GM12878 (cell line): ENCODE measurements around the gene CYTH3. TPM values are rescaled to one million over a fixed set of nuclear protein-coding genes. Genes with fewer than 3 reads are reported as not detected.

Source experiments
- ATAC-seq: fragments of 200-7000 bp; cut with Tn5 transposase; 3 replicates; pipeline ENCODE4 v1.9.1; 2020; ENCODE audit warnings: mild to moderate bottlenecking, moderate library complexity
- BruUV-seq: library from RNA; stranded (reverse); fragments of 400-500 nt; replicated peaks from 2 replicates; lab custom pipeline; 2021; lab: Mats Ljungman, UMichigan
- CTCF ChIA-PET: fragments of 300-600 bp; sonication (Branson Sonifier 250); formaldehyde crosslinking; extraction: SDS; loops from one replicate; lab custom pipeline; 2021; ENCODE audit warnings: inconsistent platforms; lab: Yijun Ruan, JAX
- POLR2A ChIA-PET: fragments of 350-600 bp; formaldehyde crosslinking; extraction: SDS; loops from one replicate; lab custom pipeline; 2021; ENCODE audit warnings: inconsistent platforms; lab: Charles Lee
- RAD21 ChIA-PET: fragments of 300-600 bp; sonication (Branson Sonifier 250); formaldehyde crosslinking; loops from one replicate; lab custom pipeline; 2023; ENCODE audit warnings: antibody characterized with exemption; ENCODE audit not compliant: unreplicated experiment; lab: Charles Lee
- SMC1A ChIA-PET: fragments of 300-600 bp; sonication (Branson Sonifier 250); formaldehyde crosslinking; loops from one replicate; lab custom pipeline; 2023; ENCODE audit not compliant: unreplicated experiment, uncharacterized antibody; lab: Charles Lee
- DNase-seq: peaks from one replicate; pipeline ENCODE4 v3.0.0-alpha.2; 2011; ENCODE audit warnings: low read depth, low spot score
- FAIRE-seq: peaks from 3 replicates; lab custom pipeline; 2011; peaks lifted over from hg19 to GRCh38; lab: Jason Lieb, UNC
- H2AFZ ChIP-seq: 2 replicates; pipeline ENCODE4 v1.6.0; 2011; ENCODE audit warnings: low read depth, low read length, control low read depth; ENCODE audit not compliant: control insufficient read depth
- H3K27ac ChIP-seq: 2 replicates; pipeline ENCODE4 v1.5.1; 2011; ENCODE audit warnings: control low read depth; ENCODE audit not compliant: control insufficient read depth, insufficient read depth
- H3K27me3 ChIP-seq, 2 experiments: replicated peaks in 1 of 2; 2 replicates each; pipeline versions ENCODE4 v1.6.0 to v1.6.1; 2011; ENCODE audit warnings: low read length in 1 of 2; ENCODE audit not compliant: control insufficient read depth in 2 of 2, insufficient read depth in 2 of 2
- H3K36me3 ChIP-seq, 2 experiments: 2 replicates each; pipeline ENCODE4 v1.5.1; 2011; ENCODE audit warnings: low read length in 1 of 2; ENCODE audit not compliant: control insufficient read depth in 2 of 2, insufficient read depth in 2 of 2
- H3K4me1 ChIP-seq: 2 replicates; pipeline ENCODE4 v1.6.1; 2011; ENCODE audit warnings: mild to moderate bottlenecking, low read length, moderate library complexity, mixed read lengths; ENCODE audit not compliant: control insufficient read depth, insufficient read depth
- H3K4me2 ChIP-seq: 2 replicates; pipeline ENCODE4 v1.6.0; 2011; ENCODE audit warnings: control low read depth; ENCODE audit not compliant: control insufficient read depth, insufficient read depth
- H3K4me3 ChIP-seq: fragments of 200-600 bp; sonication (generic); 2 replicates; pipeline ENCODE4 v1.5.1; 2016
- H3K79me2 ChIP-seq: 2 replicates; pipeline ENCODE4 v1.6.0; 2011; ENCODE audit warnings: low read length; ENCODE audit not compliant: control insufficient read depth, insufficient read depth
- H3K9ac ChIP-seq: 2 replicates; pipeline ENCODE4 v1.8.0; 2011; ENCODE audit warnings: low read length, control low read depth, mixed read lengths; ENCODE audit not compliant: control insufficient read depth, insufficient read depth
- H3K9me3 ChIP-seq: replicated peaks from 3 replicates; pipeline ENCODE4 v1.5.1; 2011; ENCODE audit warnings: mild to moderate bottlenecking, low read length; ENCODE audit not compliant: control insufficient read depth, insufficient read depth
- H4K20me1 ChIP-seq: 2 replicates; pipeline ENCODE4 v1.6.0; 2011; ENCODE audit not compliant: control insufficient read depth, insufficient read depth
- POLR2A ChIP-seq: IDR thresholded peaks from 2 replicates; pipeline ENCODE4 v1.6.1; 2011; ENCODE audit warnings: low read depth, mild to moderate bottlenecking, low read length
- SMAD1 ChIP-seq: fragments of 450-650 bp; IDR thresholded peaks from 2 replicates; pipeline ENCODE4 v1.6.1; 2018; ENCODE audit warnings: mild to moderate bottlenecking, low read depth; ENCODE audit not compliant: partially characterized antibody
- SP1 ChIP-seq: IDR thresholded peaks from one replicate; pipeline ENCODE4 v1.6.1; 2011; ENCODE audit warnings: low read depth, low read length
- SPI1 ChIP-seq: IDR thresholded peaks from 2 replicates; pipeline ENCODE4 v1.6.1; 2011; ENCODE audit warnings: low read depth, mild to moderate bottlenecking, low read length, moderate library complexity, borderline replicate concordance; ENCODE audit not compliant: insufficient read depth
- SRF ChIP-seq, 2 experiments: IDR thresholded peaks; 2 replicates each; pipeline ENCODE4 v1.6.1; 2011; ENCODE audit warnings: low read depth in 2 of 2, low read length in 2 of 2, mild to moderate bottlenecking in 1 of 2, moderate library complexity in 1 of 2
- ZNF207 ChIP-seq: fragments of 450-650 bp; IDR thresholded peaks from 2 replicates; pipeline ENCODE4 v1.6.1; 2014; ENCODE audit warnings: antibody characterized with exemption, mild to moderate bottlenecking, borderline replicate concordance
- ZNF217 ChIP-seq: fragments of 450-650 bp; IDR thresholded peaks from 2 replicates; pipeline ENCODE4 v1.6.1; 2017; ENCODE audit warnings: antibody characterized with exemption, mild to moderate bottlenecking
- WGBS: methylation state at CpG from one replicate; pipeline ENCODE4 v1.1.6; 2016; ENCODE audit warnings: low lambda C conversion rate; ENCODE audit not compliant: insufficient replicate concordance, insufficient coverage; ENCODE audit errors: missing lambda C conversion rate; 5-methylcytosine and 5-hydroxymethylcytosine counted together
- in situ Hi-C: fragments of 300-500 bp; cut with MboI; formaldehyde crosslinking; loops from 9 replicates; pipeline ENCODE4 v1.14.3; 2018; ENCODE audit warnings: mixed read lengths
- intact Hi-C: fragments of 100-400 bp; cut with micrococcal nuclease; formaldehyde crosslinking; loops from one replicate; pipeline ENCODE4 v1.14.2; 2022; ENCODE audit not compliant: unreplicated experiment
- polyA plus RNA-seq, 11 experiments: library from polyadenylated mRNA; depleted of rRNA in 4 of 11; unstranded in 6 of 11; stranded (reverse) in 5 of 11; fragments of >200 nt; fragmentation: Nextera tagmentation in 4 of 11; fragmentation: Illumina TruSeq in 1 of 11; extraction: Ambion mirVana in 4 of 11; extraction: Trizol in 1 of 11; gene quantifications; 1 replicate in 1 of 11; 2 replicates in 10 of 11; pipeline versions ENCODE4 v1.2.1 to v1.2.3, GENCODE V29; 2011 to 2016; ENCODE audit warnings: inconsistent platforms in 2 of 11, missing spikeins in 2 of 11, low read depth in 1 of 11
- total RNA-seq, 4 experiments: library from RNA; depleted of rRNA in 3 of 4; stranded (reverse); fragments of >200 nt in 3 of 4; fragmentation: Illumina TruSeq in 1 of 4; extraction: Trizol in 1 of 4; gene quantifications; 2 replicates each; pipeline versions ENCODE4 v1.2.1 to v1.2.3, GENCODE V29; 2013 to 2021
- TF ChIP-seq, protein P1 (sequence below): fragments of 450-650 bp; IDR thresholded peaks from 2 replicates; pipeline ENCODE4 v1.6.1; 2016; ENCODE audit warnings: mild to moderate bottlenecking
- TF ChIP-seq, protein P2 (sequence below): fragments of 450-650 bp; IDR thresholded peaks from 2 replicates; pipeline ENCODE4 v1.6.1; 2016; ENCODE audit warnings: mild to moderate bottlenecking, moderate library complexity, borderline replicate concordance
- TF ChIP-seq, protein P3 (sequence below): fragments of 450-650 bp; IDR thresholded peaks from 2 replicates; pipeline ENCODE4 v1.6.1; 2017; ENCODE audit warnings: borderline replicate concordance
- TF ChIP-seq, protein P4 (sequence below): fragments of 450-650 bp; IDR thresholded peaks from 2 replicates; pipeline ENCODE4 v1.6.1; 2017; ENCODE audit warnings: mild to moderate bottlenecking, moderate library complexity

Gene CYTH3
- total and polyA plus RNA-seq, 10 of the 15 experiments (the other 5 are each of a cell fraction or from before 2014, with no cell fraction given): 0.45 to 28.2 (median 15.7) TPM

DNA sequence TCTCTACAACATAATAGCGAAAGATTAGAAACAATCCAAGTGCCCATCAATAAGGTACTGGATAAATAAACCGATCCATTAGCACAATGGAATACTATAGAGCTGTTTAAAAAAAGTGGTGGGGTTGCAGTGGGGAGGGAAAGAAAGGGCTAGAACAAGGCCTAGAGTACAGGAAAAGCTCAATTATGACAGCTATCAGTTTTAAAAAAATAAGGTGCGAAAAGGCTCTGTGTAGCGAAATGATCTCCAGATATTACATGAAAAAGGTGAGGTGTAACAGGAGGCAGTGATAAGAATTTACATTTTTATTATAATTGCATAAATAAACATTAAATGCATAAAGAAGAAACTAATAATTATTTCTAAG is 30.8 kb downstream of the CYTH3 start (continued):
- TF ChIP-seq, protein P1, sequence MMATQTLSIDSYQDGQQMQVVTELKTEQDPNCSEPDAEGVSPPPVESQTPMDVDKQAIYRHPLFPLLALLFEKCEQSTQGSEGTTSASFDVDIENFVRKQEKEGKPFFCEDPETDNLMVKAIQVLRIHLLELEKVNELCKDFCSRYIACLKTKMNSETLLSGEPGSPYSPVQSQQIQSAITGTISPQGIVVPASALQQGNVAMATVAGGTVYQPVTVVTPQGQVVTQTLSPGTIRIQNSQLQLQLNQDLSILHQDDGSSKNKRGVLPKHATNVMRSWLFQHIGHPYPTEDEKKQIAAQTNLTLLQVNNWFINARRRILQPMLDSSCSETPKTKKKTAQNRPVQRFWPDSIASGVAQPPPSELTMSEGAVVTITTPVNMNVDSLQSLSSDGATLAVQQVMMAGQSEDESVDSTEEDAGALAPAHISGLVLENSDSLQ: no peak
- no peak for TF ChIP-seq POLR2A

DNA sequence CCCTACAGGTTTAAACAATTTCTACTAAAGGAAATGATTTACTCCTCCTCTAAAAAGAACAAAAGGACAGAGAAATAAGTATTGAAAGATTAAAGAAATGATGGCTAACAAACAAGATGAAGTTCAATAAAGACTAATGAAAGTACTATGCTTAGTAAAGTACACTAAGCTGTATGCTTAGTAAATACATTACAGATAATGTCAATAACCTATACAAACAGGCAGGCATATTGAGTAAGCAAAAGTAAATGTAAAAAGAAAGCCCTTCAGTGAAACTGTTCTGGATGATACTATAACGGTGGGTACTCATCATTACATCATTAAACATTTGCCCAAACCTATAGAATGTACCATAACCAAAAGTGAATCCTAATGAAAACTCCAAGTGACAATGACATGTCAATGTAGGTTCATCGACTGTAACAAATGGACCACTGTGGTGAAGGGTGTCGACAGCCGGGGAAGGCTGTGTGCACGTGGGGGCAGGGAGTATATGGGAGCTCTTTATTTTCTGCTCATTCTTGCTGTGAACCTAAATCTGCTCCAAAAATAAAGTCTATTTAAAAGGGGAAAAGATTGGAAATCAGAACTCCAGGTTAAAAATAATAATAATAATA is 34.0 kb downstream of the CYTH3 start:
- 75% methylated on average over 5 of the region's 5 CpGs for WGBS
- no peaks in the 10 kb centered on the region; the same call in 1 of the 2 replicates for H3K4me1 ChIP-seq
- intact Hi-C loops (no loop called here), in situ Hi-C loops (no loop called here)
- no peaks in the 10 kb centered on the region for H3K27me3 ChIP-seq
- H3K27ac ChIP-seq: no peak overlapping the region
- no peaks in the 10 kb centered on the region for H3K9me3 ChIP-seq
- SMC1A ChIA-PET: interaction anchor here (1.2 to 1.3 kb wide), 2 partner anchors 9 to 20 kb away, joined by 4 read pairs; no protein-coding TSS in a partner anchor
- peaks cover 39% of the 10 kb centered on the region for H3K79me2 ChIP-seq
- ATAC-seq (no peak), DNase-seq (no peak), FAIRE-seq (no peak)
- H4K20me1 ChIP-seq: no peaks in the 10 kb centered on the region
- no peak overlapping the region for H3K4me3 ChIP-seq
- no peaks in the 10 kb centered on the region for H3K36me3 ChIP-seq
- no peak overlapping the region for H2AFZ ChIP-seq
- POLR2A ChIA-PET: interaction anchor here (1.9 to 2.4 kb wide), 2 partner anchors 10 to 32 kb away, joined by 5 to 9 read pairs; no protein-coding TSS in a partner anchor
- RAD21 ChIA-PET: interaction anchor here (0.6 kb wide), 1 partner anchor 195 kb away, joined by 3 read pairs; no protein-coding TSS in a partner anchor
- H3K4me2 ChIP-seq: no peak overlapping the region
- no TSS peak for BruUV-seq
- H3K9ac ChIP-seq: no peak overlapping the region
- CTCF ChIA-PET: interaction anchor here (5.3 kb wide), 1 partner anchor 32 kb away, joined by 18 read pairs; no protein-coding TSS in a partner anchor
- TF ChIP-seq SPI1 (no peak), ZNF207 (no peak), ZNF217 (no peak), SRF (IDR thresholded peaks at IDR 0.05; ENCODE audit: low read depth in 2 of 2, low read length in 2 of 2) (no peak), SMAD1 (no peak), SP1 (no peak)
- TF ChIP-seq, protein P2, sequence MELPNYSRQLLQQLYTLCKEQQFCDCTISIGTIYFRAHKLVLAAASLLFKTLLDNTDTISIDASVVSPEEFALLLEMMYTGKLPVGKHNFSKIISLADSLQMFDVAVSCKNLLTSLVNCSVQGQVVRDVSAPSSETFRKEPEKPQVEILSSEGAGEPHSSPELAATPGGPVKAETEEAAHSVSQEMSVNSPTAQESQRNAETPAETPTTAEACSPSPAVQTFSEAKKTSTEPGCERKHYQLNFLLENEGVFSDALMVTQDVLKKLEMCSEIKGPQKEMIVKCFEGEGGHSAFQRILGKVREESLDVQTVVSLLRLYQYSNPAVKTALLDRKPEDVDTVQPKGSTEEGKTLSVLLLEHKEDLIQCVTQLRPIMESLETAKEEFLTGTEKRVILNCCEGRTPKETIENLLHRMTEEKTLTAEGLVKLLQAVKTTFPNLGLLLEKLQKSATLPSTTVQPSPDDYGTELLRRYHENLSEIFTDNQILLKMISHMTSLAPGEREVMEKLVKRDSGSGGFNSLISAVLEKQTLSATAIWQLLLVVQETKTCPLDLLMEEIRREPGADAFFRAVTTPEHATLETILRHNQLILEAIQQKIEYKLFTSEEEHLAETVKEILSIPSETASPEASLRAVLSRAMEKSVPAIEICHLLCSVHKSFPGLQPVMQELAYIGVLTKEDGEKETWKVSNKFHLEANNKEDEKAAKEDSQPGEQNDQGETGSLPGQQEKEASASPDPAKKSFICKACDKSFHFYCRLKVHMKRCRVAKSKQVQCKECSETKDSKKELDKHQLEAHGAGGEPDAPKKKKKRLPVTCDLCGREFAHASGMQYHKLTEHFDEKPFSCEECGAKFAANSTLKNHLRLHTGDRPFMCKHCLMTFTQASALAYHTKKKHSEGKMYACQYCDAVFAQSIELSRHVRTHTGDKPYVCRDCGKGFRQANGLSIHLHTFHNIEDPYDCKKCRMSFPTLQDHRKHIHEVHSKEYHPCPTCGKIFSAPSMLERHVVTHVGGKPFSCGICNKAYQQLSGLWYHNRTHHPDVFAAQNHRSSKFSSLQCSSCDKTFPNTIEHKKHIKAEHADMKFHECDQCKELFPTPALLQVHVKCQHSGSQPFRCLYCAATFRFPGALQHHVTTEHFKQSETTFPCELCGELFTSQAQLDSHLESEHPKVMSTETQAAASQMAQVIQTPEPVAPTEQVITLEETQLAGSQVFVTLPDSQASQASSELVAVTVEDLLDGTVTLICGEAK: no peak
- TF ChIP-seq, protein P3, sequence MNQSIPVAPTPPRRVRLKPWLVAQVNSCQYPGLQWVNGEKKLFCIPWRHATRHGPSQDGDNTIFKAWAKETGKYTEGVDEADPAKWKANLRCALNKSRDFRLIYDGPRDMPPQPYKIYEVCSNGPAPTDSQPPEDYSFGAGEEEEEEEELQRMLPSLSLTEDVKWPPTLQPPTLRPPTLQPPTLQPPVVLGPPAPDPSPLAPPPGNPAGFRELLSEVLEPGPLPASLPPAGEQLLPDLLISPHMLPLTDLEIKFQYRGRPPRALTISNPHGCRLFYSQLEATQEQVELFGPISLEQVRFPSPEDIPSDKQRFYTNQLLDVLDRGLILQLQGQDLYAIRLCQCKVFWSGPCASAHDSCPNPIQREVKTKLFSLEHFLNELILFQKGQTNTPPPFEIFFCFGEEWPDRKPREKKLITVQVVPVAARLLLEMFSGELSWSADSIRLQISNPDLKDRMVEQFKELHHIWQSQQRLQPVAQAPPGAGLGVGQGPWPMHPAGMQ: no peak
- TF ChIP-seq, protein P4, sequence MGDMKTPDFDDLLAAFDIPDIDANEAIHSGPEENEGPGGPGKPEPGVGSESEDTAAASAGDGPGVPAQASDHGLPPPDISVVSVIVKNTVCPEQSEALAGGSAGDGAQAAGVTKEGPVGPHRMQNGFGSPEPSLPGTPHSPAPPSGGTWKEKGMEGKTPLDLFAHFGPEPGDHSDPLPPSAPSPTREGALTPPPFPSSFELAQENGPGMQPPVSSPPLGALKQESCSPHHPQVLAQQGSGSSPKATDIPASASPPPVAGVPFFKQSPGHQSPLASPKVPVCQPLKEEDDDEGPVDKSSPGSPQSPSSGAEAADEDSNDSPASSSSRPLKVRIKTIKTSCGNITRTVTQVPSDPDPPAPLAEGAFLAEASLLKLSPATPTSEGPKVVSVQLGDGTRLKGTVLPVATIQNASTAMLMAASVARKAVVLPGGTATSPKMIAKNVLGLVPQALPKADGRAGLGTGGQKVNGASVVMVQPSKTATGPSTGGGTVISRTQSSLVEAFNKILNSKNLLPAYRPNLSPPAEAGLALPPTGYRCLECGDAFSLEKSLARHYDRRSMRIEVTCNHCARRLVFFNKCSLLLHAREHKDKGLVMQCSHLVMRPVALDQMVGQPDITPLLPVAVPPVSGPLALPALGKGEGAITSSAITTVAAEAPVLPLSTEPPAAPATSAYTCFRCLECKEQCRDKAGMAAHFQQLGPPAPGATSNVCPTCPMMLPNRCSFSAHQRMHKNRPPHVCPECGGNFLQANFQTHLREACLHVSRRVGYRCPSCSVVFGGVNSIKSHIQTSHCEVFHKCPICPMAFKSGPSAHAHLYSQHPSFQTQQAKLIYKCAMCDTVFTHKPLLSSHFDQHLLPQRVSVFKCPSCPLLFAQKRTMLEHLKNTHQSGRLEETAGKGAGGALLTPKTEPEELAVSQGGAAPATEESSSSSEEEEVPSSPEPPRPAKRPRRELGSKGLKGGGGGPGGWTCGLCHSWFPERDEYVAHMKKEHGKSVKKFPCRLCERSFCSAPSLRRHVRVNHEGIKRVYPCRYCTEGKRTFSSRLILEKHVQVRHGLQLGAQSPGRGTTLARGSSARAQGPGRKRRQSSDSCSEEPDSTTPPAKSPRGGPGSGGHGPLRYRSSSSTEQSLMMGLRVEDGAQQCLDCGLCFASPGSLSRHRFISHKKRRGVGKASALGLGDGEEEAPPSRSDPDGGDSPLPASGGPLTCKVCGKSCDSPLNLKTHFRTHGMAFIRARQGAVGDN: no peak
